RWPE2 (cell line): ENCODE results near the gene ST3GAL5.

Experiments
- ATAC-seq: fragments of 200-7000 bp; cut with Tn5 transposase; 3 replicates; pipeline ENCODE4 v1.9.1; 2021; ENCODE audit warnings: low read depth
- DNase-seq: peaks from one replicate; pipeline ENCODE4 v3.0.0-alpha.2; 2020; ENCODE audit warnings: low spot score
- H3K27ac ChIP-seq: fragments of 450-650 bp; 2 replicates; pipeline ENCODE4 v1.5.1; 2017; ENCODE audit warnings: mild to moderate bottlenecking; ENCODE audit not compliant: poor library complexity, severe bottlenecking
- H3K27me3 ChIP-seq: fragments of 250-450 bp; sonication (Bioruptor Pico); 2 replicates; pipeline ENCODE4 v1.5.1; 2021; ENCODE audit warnings: mild to moderate bottlenecking, moderate library complexity; ENCODE audit not compliant: insufficient read depth, poor library complexity, severe bottlenecking
- H3K36me3 ChIP-seq: fragments of 250-450 bp; sonication (Bioruptor Pico); 2 replicates; pipeline ENCODE4 v1.5.1; 2020; ENCODE audit warnings: low read depth, mild to moderate bottlenecking, moderate library complexity
- H3K4me1 ChIP-seq: fragments of 250-450 bp; sonication (Bioruptor Pico); 2 replicates; pipeline ENCODE4 v1.5.1; 2021; ENCODE audit warnings: mild to moderate bottlenecking, moderate library complexity; ENCODE audit not compliant: insufficient read depth, poor library complexity, severe bottlenecking
- H3K4me3 ChIP-seq: fragments of 250-450 bp; sonication (Bioruptor Pico); 2 replicates; pipeline ENCODE4 v1.5.1; 2021; ENCODE audit warnings: mild to moderate bottlenecking, moderate library complexity; ENCODE audit not compliant: severe bottlenecking
- H3K9me3 ChIP-seq: fragments of 250-450 bp; sonication (Bioruptor Pico); 2 replicates; pipeline ENCODE4 v1.5.1; 2021; ENCODE audit warnings: mild to moderate bottlenecking, moderate library complexity; ENCODE audit not compliant: severe bottlenecking
- TF ChIP-seq, protein P1 (sequence below): fragments of 450-650 bp; IDR thresholded peaks from one replicate; pipeline ENCODE4 v1.5.1; 2017; ENCODE audit warnings: mild to moderate bottlenecking, moderate library complexity; ENCODE audit not compliant: poor library complexity, severe bottlenecking

Gene ST3GAL5

GRCh38 chr2:85911814-85912692 lies 23.3 kb upstream of the ST3GAL5 start:
- no peak overlapping the region for H3K4me3 ChIP-seq
- H3K4me1 ChIP-seq: peaks cover 39% of the 10 kb centered on the region
- DNase-seq: peak; percentile 87
- H3K27me3 ChIP-seq: no peaks in the 10 kb centered on the region
- ATAC-seq: peak; percentile 76
- H3K27ac ChIP-seq: peak overlapping the region; percentile 93
- H3K9me3 ChIP-seq: no peaks in the 10 kb centered on the region
- no peaks in the 10 kb centered on the region for H3K36me3 ChIP-seq
- TF ChIP-seq, protein P1, sequence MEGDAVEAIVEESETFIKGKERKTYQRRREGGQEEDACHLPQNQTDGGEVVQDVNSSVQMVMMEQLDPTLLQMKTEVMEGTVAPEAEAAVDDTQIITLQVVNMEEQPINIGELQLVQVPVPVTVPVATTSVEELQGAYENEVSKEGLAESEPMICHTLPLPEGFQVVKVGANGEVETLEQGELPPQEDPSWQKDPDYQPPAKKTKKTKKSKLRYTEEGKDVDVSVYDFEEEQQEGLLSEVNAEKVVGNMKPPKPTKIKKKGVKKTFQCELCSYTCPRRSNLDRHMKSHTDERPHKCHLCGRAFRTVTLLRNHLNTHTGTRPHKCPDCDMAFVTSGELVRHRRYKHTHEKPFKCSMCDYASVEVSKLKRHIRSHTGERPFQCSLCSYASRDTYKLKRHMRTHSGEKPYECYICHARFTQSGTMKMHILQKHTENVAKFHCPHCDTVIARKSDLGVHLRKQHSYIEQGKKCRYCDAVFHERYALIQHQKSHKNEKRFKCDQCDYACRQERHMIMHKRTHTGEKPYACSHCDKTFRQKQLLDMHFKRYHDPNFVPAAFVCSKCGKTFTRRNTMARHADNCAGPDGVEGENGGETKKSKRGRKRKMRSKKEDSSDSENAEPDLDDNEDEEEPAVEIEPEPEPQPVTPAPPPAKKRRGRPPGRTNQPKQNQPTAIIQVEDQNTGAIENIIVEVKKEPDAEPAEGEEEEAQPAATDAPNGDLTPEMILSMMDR: no peak

GRCh38 chr2:85911097-85911496 lies 22.3 kb upstream of the ST3GAL5 start:
- Histone ChIP-seq H3K36me3 (no peaks in the 10 kb centered on the region), H3K4me3 (no peak overlapping the region), H3K4me1 (peaks cover 39% of the 10 kb centered on the region), H3K9me3 (no peaks in the 10 kb centered on the region), H3K27me3 (no peaks in the 10 kb centered on the region), H3K27ac (peak overlapping the region; percentile 93)
- TF ChIP-seq, protein P1: no peak
- ATAC-seq (no peak), DNase-seq (no peak)

- no peaks in the 10 kb centered on the region for H3K27me3 ChIP-seq
- H3K9me3 ChIP-seq: no peaks in the 10 kb centered on the region
- H3K4me3 ChIP-seq: no peak overlapping the region
- H3K27ac ChIP-seq: peak overlapping the region; percentile 79
- ATAC-seq: peak; percentile 5; the same call in 2 of the 3 replicates
- DNase-seq: no peak
- H3K4me1 ChIP-seq: peaks cover 39% of the 10 kb centered on the region
- TF ChIP-seq, protein P1: no peak
- no peaks in the 10 kb centered on the region for H3K36me3 ChIP-seq
Measured at GRCh38 chr2:85909005-85909404, 20.2 kb upstream of the ST3GAL5 start.

DNA sequence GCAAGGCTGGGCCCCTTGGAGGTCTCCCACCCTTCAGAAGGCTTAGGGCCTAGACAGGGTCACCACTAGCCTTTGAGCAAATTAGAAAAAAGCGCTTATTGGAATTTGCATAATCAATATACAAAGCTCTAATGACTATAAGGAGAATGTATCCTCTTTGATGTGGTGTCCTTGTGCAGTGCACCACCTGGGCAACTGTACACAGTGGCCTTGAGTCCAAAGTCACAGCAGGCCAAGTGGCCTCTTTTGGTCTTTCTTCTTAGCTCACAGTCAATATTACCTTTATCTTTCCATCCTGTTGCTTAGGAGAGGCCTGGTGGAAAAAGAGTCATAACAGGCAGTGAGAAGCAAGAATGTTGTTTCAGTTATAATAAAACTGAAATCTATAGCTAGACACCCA lies 19.7 kb upstream of the ST3GAL5 start:
- Histone ChIP-seq H3K36me3 (no peaks in the 10 kb centered on the region), H3K27me3 (no peaks in the 10 kb centered on the region), H3K9me3 (no peaks in the 10 kb centered on the region), H3K4me3 (no peak overlapping the region), H3K27ac (peak overlapping the region; percentile 79), H3K4me1 (peaks cover 39% of the 10 kb centered on the region)
- TF ChIP-seq, protein P1: no peak
- ATAC-seq (no peak), DNase-seq (no peak)

GRCh38 chr2:85907671-85908157 lies 18.9 kb upstream of the ST3GAL5 start:
- no peak overlapping the region for H3K4me3 ChIP-seq
- DNase-seq (peak; percentile 93), ATAC-seq (peak; percentile 85)
- H3K27ac ChIP-seq: peak overlapping the region; percentile 79
- H3K4me1 ChIP-seq: peaks cover 36% of the 10 kb centered on the region
- no peaks in the 10 kb centered on the region for H3K27me3 ChIP-seq
- TF ChIP-seq, protein P1: no peak
- H3K36me3 ChIP-seq: no peaks in the 10 kb centered on the region
- H3K9me3 ChIP-seq: no peaks in the 10 kb centered on the region
